PC-3 (cell line): ENCODE results near the gene ZDHHC7.

Experiments
- CTCF ChIP-seq: fragments of 300-600 bp; sonication (generic); conservative IDR thresholded peaks from 2 replicates; pipeline ENCODE4 v1.5.1; 2017; ENCODE audit warnings: antibody characterized with exemption, low read depth, mild to moderate bottlenecking, low read length
- EZH2 ChIP-seq: fragments of 300-600 bp; sonication (generic); IDR thresholded peaks from one replicate; pipeline ENCODE4 v1.6.1; 2017; ENCODE audit warnings: antibody characterized with exemption, mild to moderate bottlenecking, low read length; ENCODE audit not compliant: unreplicated experiment

GRCh38 chr16:84933774-84934631, 77.3 kb downstream of the ZDHHC7 start:
- TF ChIP-seq CTCF = no peak
- TF ChIP-seq EZH2 = no peak
